Measurements from ENCODE around the gene PRLR. TPM values are rescaled to one million over a fixed set of nuclear protein-coding genes. Genes with fewer than 3 reads are reported as not detected.

Gene PRLR
- total and polyA plus RNA-seq, 9 of the 15 experiments (the other 6 are each of a cell fraction or from before 2014, with no cell fraction given), result 0.02 TPM; not detected in 8

DNA sequence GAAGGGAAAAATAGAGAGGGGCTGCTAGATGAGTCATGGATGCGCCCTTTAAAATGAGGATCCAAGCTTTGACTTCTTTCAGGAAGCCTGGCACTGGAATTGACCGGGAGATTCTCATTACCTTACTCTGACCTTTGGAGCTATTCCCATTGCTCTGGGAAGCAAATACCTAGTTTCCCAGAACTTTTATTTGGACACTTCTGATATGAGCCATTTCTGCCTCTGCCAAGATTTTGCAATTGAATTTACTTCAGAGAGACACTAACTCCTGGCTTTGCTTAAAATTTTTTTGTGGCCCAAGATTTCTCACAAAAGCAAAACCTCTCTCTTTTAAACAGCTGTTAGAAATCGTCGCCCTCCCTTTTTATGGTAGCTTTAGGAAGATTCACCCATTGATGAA, 166.9 kb downstream of the PRLR start:
- TF ChIP-seq, protein P1, sequence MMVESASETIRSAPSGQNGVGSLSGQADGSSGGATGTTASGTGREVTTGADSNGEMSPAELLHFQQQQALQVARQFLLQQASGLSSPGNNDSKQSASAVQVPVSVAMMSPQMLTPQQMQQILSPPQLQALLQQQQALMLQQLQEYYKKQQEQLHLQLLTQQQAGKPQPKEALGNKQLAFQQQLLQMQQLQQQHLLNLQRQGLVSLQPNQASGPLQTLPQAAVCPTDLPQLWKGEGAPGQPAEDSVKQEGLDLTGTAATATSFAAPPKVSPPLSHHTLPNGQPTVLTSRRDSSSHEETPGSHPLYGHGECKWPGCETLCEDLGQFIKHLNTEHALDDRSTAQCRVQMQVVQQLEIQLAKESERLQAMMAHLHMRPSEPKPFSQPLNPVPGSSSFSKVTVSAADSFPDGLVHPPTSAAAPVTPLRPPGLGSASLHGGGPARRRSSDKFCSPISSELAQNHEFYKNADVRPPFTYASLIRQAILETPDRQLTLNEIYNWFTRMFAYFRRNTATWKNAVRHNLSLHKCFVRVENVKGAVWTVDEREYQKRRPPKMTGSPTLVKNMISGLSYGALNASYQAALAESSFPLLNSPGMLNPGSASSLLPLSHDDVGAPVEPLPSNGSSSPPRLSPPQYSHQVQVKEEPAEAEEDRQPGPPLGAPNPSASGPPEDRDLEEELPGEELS (CRISPR knock-in tag; IDR thresholded peaks at IDR 0.05; ENCODE audit: borderline replicate concordance), result no peak
- TF ChIP-seq, protein P2, sequence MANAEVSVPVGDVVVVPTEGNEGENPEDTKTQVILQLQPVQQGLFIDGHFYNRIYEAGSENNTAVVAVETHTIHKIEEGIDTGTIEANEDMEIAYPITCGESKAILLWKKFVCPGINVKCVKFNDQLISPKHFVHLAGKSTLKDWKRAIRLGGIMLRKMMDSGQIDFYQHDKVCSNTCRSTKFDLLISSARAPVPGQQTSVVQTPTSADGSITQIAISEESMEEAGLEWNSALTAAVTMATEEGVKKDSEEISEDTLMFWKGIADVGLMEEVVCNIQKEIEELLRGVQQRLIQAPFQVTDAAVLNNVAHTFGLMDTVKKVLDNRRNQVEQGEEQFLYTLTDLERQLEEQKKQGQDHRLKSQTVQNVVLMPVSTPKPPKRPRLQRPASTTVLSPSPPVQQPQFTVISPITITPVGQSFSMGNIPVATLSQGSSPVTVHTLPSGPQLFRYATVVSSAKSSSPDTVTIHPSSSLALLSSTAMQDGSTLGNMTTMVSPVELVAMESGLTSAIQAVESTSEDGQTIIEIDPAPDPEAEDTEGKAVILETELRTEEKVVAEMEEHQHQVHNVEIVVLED (CRISPR knock-in tag; IDR thresholded peaks at IDR 0.05), result no peak
- TF ChIP-seq SREBF2 (CRISPR knock-in tag; IDR thresholded peaks at IDR 0.05) (no peak), KDM4B (IDR thresholded peaks at IDR 0.05; ENCODE audit: borderline replicate concordance in 2 of 2, low read depth in 1 of 2) (no peak), TSC22D4 (tag; IDR thresholded peaks at IDR 0.05) (no peak), SRSF3 (IDR thresholded peaks at IDR 0.05; ENCODE audit: insufficient read depth, low read length) (no peak), ELF2 (CRISPR knock-in tag; IDR thresholded peaks at IDR 0.05) (no peak), RBM25 (IDR thresholded peaks at IDR 0.05; ENCODE audit: low read depth, low read length, severe bottlenecking) (no peak)
- Histone ChIP-seq H2AFZ (ENCODE audit: low read depth, low read length) (no peak overlapping the region), H3K79me2 (ENCODE audit: control insufficient read depth, insufficient read depth, low read length) (no peaks in the 10 kb centered on the region), H3K27me3 (ENCODE audit: control insufficient read depth in 2 of 2, insufficient read depth in 2 of 2, low read length in 2 of 2) (no peaks in the 10 kb centered on the region), H4K20me1 (replicated peaks; ENCODE audit: control insufficient read depth, insufficient read depth, low read length) (no peaks in the 10 kb centered on the region), H3K9ac (ENCODE audit: insufficient read depth in 1 of 2, low read depth in 2 of 2, low read length in 2 of 2) (no peak overlapping the region), H3K36me3 (ENCODE audit: control insufficient read depth, insufficient read depth, low read length) (no peaks in the 10 kb centered on the region), H3K9me3 (replicated peaks; ENCODE audit: control insufficient read depth, insufficient read depth, low read depth, low read length) (no peaks in the 10 kb centered on the region), H3K4me2 (ENCODE audit: insufficient read depth, low read length) (no peak overlapping the region), H3K27ac (ENCODE audit: extremely low read depth, low read depth, low read length) (no peak overlapping the region), H3K4me3 (no peak overlapping the region), H3K4me1 (replicated peaks in 1 of 2; ENCODE audit: control insufficient read depth in 2 of 2, insufficient read depth in 2 of 2, low read length in 2 of 2) (no peaks in the 10 kb centered on the region), H3K9me1 (ENCODE audit: control insufficient read depth, insufficient read depth, low read length) (no peaks in the 10 kb centered on the region)
- ATAC-seq (no peak), DNase-seq (ENCODE audit: extremely low read depth in 1 of 4, low spot score in 3 of 4) (no peak), FAIRE-seq (no peak)
- no TSS peak for BruUV-seq (replicated peaks)
- ChIA-PET CTCF (ENCODE audit: low intra/inter-chr PET ratio) (no interaction called here), POLR2A (no interaction called here)
- in situ Hi-C loops (cut with MboI), result no loop called here
- WGBS (ENCODE audit: insufficient coverage, low coverage, missing lambda C conversion rate), result 0% methylated on average over 4 of the region's 4 CpGs
- intact Hi-C loops (cut with micrococcal nuclease), result no loop called here

Data from K562 (cell line).